ENCODE data around the gene LRP5.
"Not testable (repeated sequence)": the region's sequence is repeated elsewhere in the genome, so short reads cannot be mapped to it uniquely, and the experiment has no call there.

The LRP5 gene

GRCh38 chr11:68425866-68426380 is 113.5 kb downstream of the LRP5 start:
- no peak for DNase-seq (ENCODE audit: low read depth)
- no peak overlapping the region for H3K4me3 ChIP-seq (ENCODE audit: low read depth, low read length)
- no peak for TF ChIP-seq CTCF (IDR thresholded peaks at IDR 0.05; ENCODE audit: insufficient read depth, low read depth, low read length, missing control alignments)

GRCh38 chr11:68429661-68430060 is 117.3 kb downstream of the LRP5 start:
- no peak for TF ChIP-seq CTCF (IDR thresholded peaks at IDR 0.05; ENCODE audit: insufficient read depth, low read depth, low read length, missing control alignments)
- no peak for DNase-seq (ENCODE audit: low read depth)
- H3K4me3 ChIP-seq (ENCODE audit: low read depth, low read length), result no peak overlapping the region

- no peak for TF ChIP-seq CTCF (IDR thresholded peaks at IDR 0.05; ENCODE audit: insufficient read depth, low read depth, low read length, missing control alignments)
- H3K4me3 ChIP-seq (ENCODE audit: low read depth, low read length), result no peak overlapping the region
- DNase-seq (ENCODE audit: low read depth), result no peak
These were observed 118.0 kb downstream of the LRP5 start for GRCh38 chr11:68430384-68430783.

- TF ChIP-seq CTCF (IDR thresholded peaks at IDR 0.05; ENCODE audit: insufficient read depth, low read depth, low read length, missing control alignments), result no peak
- H3K4me3 ChIP-seq (ENCODE audit: low read depth, low read length), result no peak overlapping the region
- no peak for DNase-seq (ENCODE audit: low read depth)
These were observed 118.4 kb downstream of the LRP5 start for GRCh38 chr11:68430801-68431200.

- no peak for TF ChIP-seq CTCF (IDR thresholded peaks at IDR 0.05; ENCODE audit: insufficient read depth, low read depth, low read length, missing control alignments)
- DNase-seq (ENCODE audit: low read depth), result no peak
- H3K4me3 ChIP-seq (ENCODE audit: low read depth, low read length), result no peak overlapping the region
These were observed 119.7 kb downstream of the LRP5 start for GRCh38 chr11:68431984-68432645.

- no peak overlapping the region for H3K4me3 ChIP-seq (ENCODE audit: low read depth, low read length)
- no peak for DNase-seq (ENCODE audit: low read depth)
- no peak for TF ChIP-seq CTCF (IDR thresholded peaks at IDR 0.05; ENCODE audit: insufficient read depth, low read depth, low read length, missing control alignments)
These were observed 120.5 kb downstream of the LRP5 start for GRCh38 chr11:68432874-68433273.

GRCh38 chr11:68433541-68433940 is 121.2 kb downstream of the LRP5 start:
- no peak for TF ChIP-seq CTCF (IDR thresholded peaks at IDR 0.05; ENCODE audit: insufficient read depth, low read depth, low read length, missing control alignments)
- DNase-seq (ENCODE audit: low read depth), result no peak
- H3K4me3 ChIP-seq (ENCODE audit: low read depth, low read length), result no peak overlapping the region

- not testable (repeated sequence) for H3K4me3 ChIP-seq (ENCODE audit: low read depth, low read length); DNase-seq (ENCODE audit: low read depth)
These were observed 121.8 kb downstream of the LRP5 start for GRCh38 chr11:68434159-68434558.
